WTC11 (cell line): ENCODE measurements around the gene BDKRB2. TPM values are rescaled to one million over a fixed set of nuclear protein-coding genes. Genes with fewer than 3 reads are reported as not detected.

Experiments
- ATAC-seq: fragments of 200-7000 bp; cut with Tn5 transposase; 2 replicates; pipeline ENCODE4 v1.10.0; 2021; ENCODE audit warnings: mild to moderate bottlenecking, moderate library complexity
- CTCF ChIA-PET: fragments of 300-600 bp; sonication (Branson Sonifier 250); formaldehyde crosslinking; loops from one replicate; lab custom pipeline; 2021; ENCODE audit warnings: antibody characterized with exemption; lab: Charles Lee
- POLR2A ChIA-PET: fragments of 350-600 bp; sonication (Branson Sonifier 250); formaldehyde crosslinking; loops from one replicate; lab custom pipeline; 2021; ENCODE audit warnings: antibody characterized with exemption; lab: Charles Lee
- DNase-seq: peaks from one replicate; pipeline ENCODE4 v3.0.0; 2021; ENCODE audit warnings: low spot score
- H3K27ac Mint-ChIP-seq: 2 replicates; pipeline ENCODE4 v1.8.0; 2021; ENCODE audit warnings: mixed read lengths
- H3K27me3 Mint-ChIP-seq: 2 replicates; pipeline ENCODE4 v1.8.0; 2021; ENCODE audit warnings: low read depth, mild to moderate bottlenecking, moderate library complexity, mixed read lengths
- H3K36me3 Mint-ChIP-seq: 2 replicates; pipeline ENCODE4 v1.8.0; 2021; ENCODE audit warnings: mixed read lengths
- H3K4me1 Mint-ChIP-seq: 2 replicates; pipeline ENCODE4 v1.8.0; 2022; ENCODE audit warnings: mixed read lengths
- H3K4me3 Mint-ChIP-seq: 2 replicates; pipeline ENCODE4 v1.8.0; 2021; ENCODE audit warnings: mild to moderate bottlenecking, moderate library complexity, mixed read lengths
- H3K9me3 Mint-ChIP-seq: 2 replicates; pipeline ENCODE4 v1.8.0; 2021; ENCODE audit warnings: mixed read lengths
- ETV6 ChIP-seq: sonication (generic); formaldehyde crosslinking; IDR thresholded peaks from 2 replicates; pipeline ENCODE4 v1.8.1; 2022; ENCODE audit warnings: mild to moderate bottlenecking, missing genetic modification reagents
- GRHL2 ChIP-seq: fragments of 250-450 bp; sonication (Bioruptor Pico); IDR thresholded peaks from 2 replicates; pipeline ENCODE4 v1.8.0; 2022; ENCODE audit warnings: mild to moderate bottlenecking, moderate library complexity; ENCODE audit not compliant: insufficient replicate concordance, severe bottlenecking
- JUN ChIP-seq: sonication (generic); formaldehyde crosslinking; IDR thresholded peaks from 2 replicates; pipeline ENCODE4 v1.8.0; 2023; ENCODE audit warnings: mild to moderate bottlenecking, missing genetic modification reagents
- NFATC4 ChIP-seq: fragments of 250-450 bp; sonication (Bioruptor Pico); IDR thresholded peaks from 2 replicates; pipeline ENCODE4 v1.9.0; 2021; ENCODE audit warnings: mild to moderate bottlenecking
- RORB ChIP-seq: fragments of 250-450 bp; sonication (Bioruptor Pico); IDR thresholded peaks from 2 replicates; pipeline ENCODE4 v1.9.0; 2021; ENCODE audit warnings: mild to moderate bottlenecking
- SMAD4 ChIP-seq: sonication (generic); formaldehyde crosslinking; IDR thresholded peaks from 2 replicates; pipeline ENCODE4 v1.8.0; 2022; ENCODE audit warnings: mild to moderate bottlenecking, missing genetic modification reagents
- SOX15 ChIP-seq: fragments of 250-450 bp; sonication (Bioruptor Pico); IDR thresholded peaks from 2 replicates; pipeline ENCODE4 v1.9.0; 2021; ENCODE audit warnings: mild to moderate bottlenecking
- TCF7 ChIP-seq: sonication (generic); formaldehyde crosslinking; IDR thresholded peaks from 2 replicates; pipeline ENCODE4 v1.8.0; 2022; ENCODE audit warnings: mild to moderate bottlenecking, low read depth, missing genetic modification reagents, moderate library complexity
- TP53 ChIP-seq: sonication (generic); formaldehyde crosslinking; IDR thresholded peaks from 2 replicates; pipeline ENCODE4 v1.8.1; 2023; ENCODE audit warnings: mild to moderate bottlenecking, missing genetic modification reagents
- ZNF423 ChIP-seq: fragments of 250-450 bp; sonication (Bioruptor Pico); IDR thresholded peaks from 2 replicates; pipeline ENCODE4 v2.1.2; 2022; ENCODE audit warnings: mild to moderate bottlenecking, moderate library complexity
- total RNA-seq: library from RNA; stranded (reverse); gene quantifications from 3 replicates; pipeline ENCODE4 v1.2.3, GENCODE V29; 2021
- TF ChIP-seq, protein P1 (sequence below): sonication (generic); formaldehyde crosslinking; IDR thresholded peaks from 2 replicates; pipeline ENCODE4 v1.8.0; 2022; ENCODE audit warnings: mild to moderate bottlenecking, missing genetic modification reagents
- TF ChIP-seq, protein P2 (sequence below): sonication (generic); formaldehyde crosslinking; IDR thresholded peaks from 2 replicates; pipeline ENCODE4 v1.8.1; 2022; ENCODE audit warnings: missing genetic modification reagents, borderline replicate concordance
- TF ChIP-seq, protein P3 (sequence below): sonication (generic); formaldehyde crosslinking; conservative IDR thresholded peaks from 2 replicates; pipeline ENCODE4 v1.8.1; 2023; ENCODE audit warnings: mild to moderate bottlenecking, low read depth, missing genetic modification reagents, moderate library complexity
- TF ChIP-seq, protein P4 (sequence below): fragments of 250-450 bp; sonication (Bioruptor Pico); IDR thresholded peaks from 2 replicates; pipeline ENCODE4 v1.9.0; 2021; ENCODE audit warnings: mild to moderate bottlenecking
- TF ChIP-seq, protein P5 (sequence below): fragments of 250-450 bp; sonication (Bioruptor Pico); IDR thresholded peaks from 2 replicates; pipeline ENCODE4 v1.9.0; 2021; ENCODE audit warnings: moderate library complexity, mild to moderate bottlenecking, inconsistent platforms, borderline replicate concordance
- TF ChIP-seq, protein P6 (sequence below): sonication (generic); formaldehyde crosslinking; conservative IDR thresholded peaks from 2 replicates; pipeline ENCODE4 v1.8.1; 2022; ENCODE audit warnings: mild to moderate bottlenecking, missing genetic modification reagents
- TF ChIP-seq, protein P7 (sequence below): sonication (generic); formaldehyde crosslinking; IDR thresholded peaks from 2 replicates; pipeline ENCODE4 v1.8.1; 2022; ENCODE audit warnings: low read depth, mild to moderate bottlenecking, moderate library complexity, missing genetic modification reagents, borderline replicate concordance
- TF ChIP-seq, protein P8 (sequence below): sonication (generic); formaldehyde crosslinking; IDR thresholded peaks from 2 replicates; pipeline ENCODE4 v1.8.1; 2023; ENCODE audit warnings: mild to moderate bottlenecking, missing genetic modification reagents, moderate library complexity
- TF ChIP-seq, protein P9 (sequence below): sonication (generic); formaldehyde crosslinking; IDR thresholded peaks from 2 replicates; pipeline ENCODE4 v1.8.0; 2022; ENCODE audit warnings: mild to moderate bottlenecking, missing genetic modification reagents
- TF ChIP-seq, protein P10 (sequence below): sonication (generic); formaldehyde crosslinking; IDR thresholded peaks from 2 replicates; pipeline ENCODE4 v1.8.1; 2023; ENCODE audit warnings: mild to moderate bottlenecking, missing genetic modification reagents

BDKRB2 gene
- total RNA-seq, 1 experiment from 2014 or later: 0.17 TPM

DNA sequence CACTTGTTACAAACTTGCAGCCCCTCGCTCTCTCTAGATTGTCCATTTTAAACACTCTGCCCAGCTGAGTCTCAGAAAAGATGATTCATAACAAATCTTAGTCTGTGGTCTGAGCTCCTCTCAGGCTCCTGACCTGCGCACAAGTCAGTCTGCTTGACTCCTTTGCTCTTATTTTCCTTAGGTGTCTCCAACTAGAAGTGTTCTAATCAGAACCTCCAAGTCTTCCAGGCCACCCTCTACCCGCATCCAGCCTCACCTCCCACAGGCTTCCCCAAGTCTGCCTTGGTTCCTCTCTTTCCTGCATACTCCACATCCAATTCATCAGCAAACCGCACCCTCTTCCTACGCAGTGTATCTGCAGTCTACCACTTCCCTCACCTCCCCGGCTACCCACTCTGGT lies 42.4 kb upstream of the BDKRB2 start:
- Mint-ChIP-seq H3K27ac (no peak overlapping the region), H3K4me1 (no peaks in the 10 kb centered on the region), H3K27me3 (no peaks in the 10 kb centered on the region), H3K36me3 (no peaks in the 10 kb centered on the region), H3K4me3 (no peak overlapping the region), H3K9me3 (no peaks in the 10 kb centered on the region)
- CTCF ChIA-PET: no interaction called here
- no peak for DNase-seq
- ATAC-seq: no peak
- POLR2A ChIA-PET: no interaction called here
- no peak for TF ChIP-seq JUN (CRISPR knock-in tag)
- TF ChIP-seq TCF7 (CRISPR knock-in tag): no peak
- TF ChIP-seq, protein P1, sequence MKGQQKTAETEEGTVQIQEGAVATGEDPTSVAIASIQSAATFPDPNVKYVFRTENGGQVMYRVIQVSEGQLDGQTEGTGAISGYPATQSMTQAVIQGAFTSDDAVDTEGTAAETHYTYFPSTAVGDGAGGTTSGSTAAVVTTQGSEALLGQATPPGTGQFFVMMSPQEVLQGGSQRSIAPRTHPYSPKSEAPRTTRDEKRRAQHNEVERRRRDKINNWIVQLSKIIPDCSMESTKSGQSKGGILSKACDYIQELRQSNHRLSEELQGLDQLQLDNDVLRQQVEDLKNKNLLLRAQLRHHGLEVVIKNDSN (CRISPR knock-in tag): no peak
- TF ChIP-seq, protein P2, sequence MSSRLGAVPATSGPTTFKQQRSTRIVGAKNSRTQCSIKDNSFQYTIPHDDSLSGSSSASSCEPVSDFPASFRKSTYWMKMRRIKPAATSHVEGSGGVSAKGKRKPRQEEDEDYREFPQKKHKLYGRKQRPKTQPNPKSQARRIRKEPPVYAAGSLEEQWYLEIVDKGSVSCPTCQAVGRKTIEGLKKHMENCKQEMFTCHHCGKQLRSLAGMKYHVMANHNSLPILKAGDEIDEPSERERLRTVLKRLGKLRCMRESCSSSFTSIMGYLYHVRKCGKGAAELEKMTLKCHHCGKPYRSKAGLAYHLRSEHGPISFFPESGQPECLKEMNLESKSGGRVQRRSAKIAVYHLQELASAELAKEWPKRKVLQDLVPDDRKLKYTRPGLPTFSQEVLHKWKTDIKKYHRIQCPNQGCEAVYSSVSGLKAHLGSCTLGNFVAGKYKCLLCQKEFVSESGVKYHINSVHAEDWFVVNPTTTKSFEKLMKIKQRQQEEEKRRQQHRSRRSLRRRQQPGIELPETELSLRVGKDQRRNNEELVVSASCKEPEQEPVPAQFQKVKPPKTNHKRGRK (CRISPR knock-in tag): no peak
- TF ChIP-seq, protein P3, sequence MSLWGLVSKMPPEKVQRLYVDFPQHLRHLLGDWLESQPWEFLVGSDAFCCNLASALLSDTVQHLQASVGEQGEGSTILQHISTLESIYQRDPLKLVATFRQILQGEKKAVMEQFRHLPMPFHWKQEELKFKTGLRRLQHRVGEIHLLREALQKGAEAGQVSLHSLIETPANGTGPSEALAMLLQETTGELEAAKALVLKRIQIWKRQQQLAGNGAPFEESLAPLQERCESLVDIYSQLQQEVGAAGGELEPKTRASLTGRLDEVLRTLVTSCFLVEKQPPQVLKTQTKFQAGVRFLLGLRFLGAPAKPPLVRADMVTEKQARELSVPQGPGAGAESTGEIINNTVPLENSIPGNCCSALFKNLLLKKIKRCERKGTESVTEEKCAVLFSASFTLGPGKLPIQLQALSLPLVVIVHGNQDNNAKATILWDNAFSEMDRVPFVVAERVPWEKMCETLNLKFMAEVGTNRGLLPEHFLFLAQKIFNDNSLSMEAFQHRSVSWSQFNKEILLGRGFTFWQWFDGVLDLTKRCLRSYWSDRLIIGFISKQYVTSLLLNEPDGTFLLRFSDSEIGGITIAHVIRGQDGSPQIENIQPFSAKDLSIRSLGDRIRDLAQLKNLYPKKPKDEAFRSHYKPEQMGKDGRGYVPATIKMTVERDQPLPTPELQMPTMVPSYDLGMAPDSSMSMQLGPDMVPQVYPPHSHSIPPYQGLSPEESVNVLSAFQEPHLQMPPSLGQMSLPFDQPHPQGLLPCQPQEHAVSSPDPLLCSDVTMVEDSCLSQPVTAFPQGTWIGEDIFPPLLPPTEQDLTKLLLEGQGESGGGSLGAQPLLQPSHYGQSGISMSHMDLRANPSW (CRISPR knock-in tag): no peak
- TF ChIP-seq GRHL2: no peak
- TF ChIP-seq, protein P4, sequence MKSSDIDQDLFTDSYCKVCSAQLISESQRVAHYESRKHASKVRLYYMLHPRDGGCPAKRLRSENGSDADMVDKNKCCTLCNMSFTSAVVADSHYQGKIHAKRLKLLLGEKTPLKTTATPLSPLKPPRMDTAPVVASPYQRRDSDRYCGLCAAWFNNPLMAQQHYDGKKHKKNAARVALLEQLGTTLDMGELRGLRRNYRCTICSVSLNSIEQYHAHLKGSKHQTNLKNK (CRISPR knock-in tag): no peak
- TF ChIP-seq, protein P5, sequence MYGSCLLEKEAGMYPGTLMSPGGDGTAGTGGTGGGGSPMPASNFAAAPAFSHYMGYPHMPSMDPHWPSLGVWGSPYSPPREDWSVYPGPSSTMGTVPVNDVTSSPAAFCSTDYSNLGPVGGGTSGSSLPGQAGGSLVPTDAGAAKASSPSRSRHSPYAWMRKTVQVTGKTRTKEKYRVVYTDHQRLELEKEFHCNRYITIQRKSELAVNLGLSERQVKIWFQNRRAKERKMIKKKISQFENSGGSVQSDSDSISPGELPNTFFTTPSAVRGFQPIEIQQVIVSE (CRISPR knock-in tag): no peak
- no peak for TF ChIP-seq TP53 (CRISPR knock-in tag)
- no peak for TF ChIP-seq ZNF423 (CRISPR knock-in tag)
- TF ChIP-seq RORB (CRISPR knock-in tag): no peak
- no peak for TF ChIP-seq NFATC4 (CRISPR knock-in tag)
- no peak for TF ChIP-seq ETV6 (CRISPR knock-in tag)
- TF ChIP-seq, protein P6, sequence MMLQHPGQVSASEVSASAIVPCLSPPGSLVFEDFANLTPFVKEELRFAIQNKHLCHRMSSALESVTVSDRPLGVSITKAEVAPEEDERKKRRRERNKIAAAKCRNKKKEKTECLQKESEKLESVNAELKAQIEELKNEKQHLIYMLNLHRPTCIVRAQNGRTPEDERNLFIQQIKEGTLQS (CRISPR knock-in tag): no peak
- TF ChIP-seq SMAD4: no peak
- TF ChIP-seq, protein P7, sequence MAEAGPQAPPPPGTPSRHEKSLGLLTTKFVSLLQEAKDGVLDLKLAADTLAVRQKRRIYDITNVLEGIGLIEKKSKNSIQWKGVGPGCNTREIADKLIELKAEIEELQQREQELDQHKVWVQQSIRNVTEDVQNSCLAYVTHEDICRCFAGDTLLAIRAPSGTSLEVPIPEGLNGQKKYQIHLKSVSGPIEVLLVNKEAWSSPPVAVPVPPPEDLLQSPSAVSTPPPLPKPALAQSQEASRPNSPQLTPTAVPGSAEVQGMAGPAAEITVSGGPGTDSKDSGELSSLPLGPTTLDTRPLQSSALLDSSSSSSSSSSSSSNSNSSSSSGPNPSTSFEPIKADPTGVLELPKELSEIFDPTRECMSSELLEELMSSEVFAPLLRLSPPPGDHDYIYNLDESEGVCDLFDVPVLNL: no peak
- TF ChIP-seq, protein P8, sequence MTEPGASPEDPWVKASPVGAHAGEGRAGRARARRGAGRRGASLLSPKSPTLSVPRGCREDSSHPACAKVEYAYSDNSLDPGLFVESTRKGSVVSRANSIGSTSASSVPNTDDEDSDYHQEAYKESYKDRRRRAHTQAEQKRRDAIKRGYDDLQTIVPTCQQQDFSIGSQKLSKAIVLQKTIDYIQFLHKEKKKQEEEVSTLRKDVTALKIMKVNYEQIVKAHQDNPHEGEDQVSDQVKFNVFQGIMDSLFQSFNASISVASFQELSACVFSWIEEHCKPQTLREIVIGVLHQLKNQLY (CRISPR knock-in tag): no peak
- TF ChIP-seq, protein P9, sequence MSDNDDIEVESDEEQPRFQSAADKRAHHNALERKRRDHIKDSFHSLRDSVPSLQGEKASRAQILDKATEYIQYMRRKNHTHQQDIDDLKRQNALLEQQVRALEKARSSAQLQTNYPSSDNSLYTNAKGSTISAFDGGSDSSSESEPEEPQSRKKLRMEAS: no peak
- TF ChIP-seq, protein P10, sequence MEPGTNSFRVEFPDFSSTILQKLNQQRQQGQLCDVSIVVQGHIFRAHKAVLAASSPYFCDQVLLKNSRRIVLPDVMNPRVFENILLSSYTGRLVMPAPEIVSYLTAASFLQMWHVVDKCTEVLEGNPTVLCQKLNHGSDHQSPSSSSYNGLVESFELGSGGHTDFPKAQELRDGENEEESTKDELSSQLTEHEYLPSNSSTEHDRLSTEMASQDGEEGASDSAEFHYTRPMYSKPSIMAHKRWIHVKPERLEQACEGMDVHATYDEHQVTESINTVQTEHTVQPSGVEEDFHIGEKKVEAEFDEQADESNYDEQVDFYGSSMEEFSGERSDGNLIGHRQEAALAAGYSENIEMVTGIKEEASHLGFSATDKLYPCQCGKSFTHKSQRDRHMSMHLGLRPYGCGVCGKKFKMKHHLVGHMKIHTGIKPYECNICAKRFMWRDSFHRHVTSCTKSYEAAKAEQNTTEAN (CRISPR knock-in tag): no peak
- no peak for TF ChIP-seq SOX15 (CRISPR knock-in tag)
